SK-N-SH (cell line): ENCODE measurements around the gene UNC79. TPM values are rescaled to one million over a fixed set of nuclear protein-coding genes. Genes with fewer than 3 reads are reported as not detected.

Source experiments
- CTCF ChIA-PET: fragments of 300-600, 350-600 bp; formaldehyde crosslinking; extraction: SDS; loops from one replicate; lab custom pipeline; 2021; lab: Yijun Ruan, JAX
- POLR2A ChIA-PET: fragments of 350-600 bp; sonication (Branson Sonifier 250); formaldehyde crosslinking; extraction: SDS; loops from one replicate; lab custom pipeline; 2020; ENCODE audit warnings: antibody characterized with exemption, inconsistent platforms; lab: Yijun Ruan, JAX
- DNase-seq: peaks from one replicate; pipeline ENCODE4 v3.0.0; 2012
- H2AFZ ChIP-seq: fragments of 200-600 bp; sonication (generic); 2 replicates; pipeline ENCODE4 v1.8.1; 2016; ENCODE audit warnings: antibody characterized with exemption, mild to moderate bottlenecking, low read depth
- H3F3A ChIP-seq: fragments of 200-600 bp; sonication (generic); replicated peaks from 2 replicates; pipeline ENCODE3; 2016; ENCODE audit warnings: antibody characterized with exemption, mild to moderate bottlenecking; ENCODE audit not compliant: insufficient read depth
- H3K27ac ChIP-seq, 2 experiments: fragments of 200-500 bp in 1 of 2; fragments of 200-600 bp in 1 of 2; sonication (Bioruptor generic) in 1 of 2; sonication (generic), shearing (Covaris generic) in 1 of 2; 2 replicates each; pipeline versions ENCODE4 v1.5.1 to v1.6.1; 2014 to 2016; ENCODE audit warnings: low read depth in 2 of 2, inconsistent platforms in 1 of 2, low read length in 1 of 2, mild to moderate bottlenecking in 1 of 2, mixed read lengths in 1 of 2
- H3K27me3 ChIP-seq: fragments of 200-600 bp; sonication (generic), shearing (Covaris generic); 2 replicates; pipeline ENCODE4 v1.6.1; 2016; ENCODE audit warnings: mixed run types; ENCODE audit not compliant: insufficient read depth
- H3K36me3 ChIP-seq, 2 experiments: fragments of 200-500 bp in 1 of 2; fragments of 200-600 bp in 1 of 2; sonication (Bioruptor generic) in 1 of 2; sonication (generic) in 1 of 2; replicated peaks in 1 of 2; 2 replicates each; pipeline versions ENCODE3 to v1.5.1; 2014 to 2016; ENCODE audit warnings: low read length in 1 of 2, mild to moderate bottlenecking in 1 of 2; ENCODE audit not compliant: insufficient read depth in 2 of 2, control insufficient read depth in 1 of 2
- H3K4me1 ChIP-seq, 2 experiments: fragments of 200-500 bp in 1 of 2; fragments of 200-600 bp in 1 of 2; sonication (Bioruptor generic) in 1 of 2; sonication (generic), shearing (Covaris generic) in 1 of 2; 2 replicates each; pipeline versions ENCODE4 v1.5.1 to v1.6.1; 2014 to 2016; ENCODE audit warnings: low read depth in 1 of 2, low read length in 1 of 2, mixed run types in 1 of 2; ENCODE audit not compliant: insufficient read depth in 2 of 2, control insufficient read depth in 1 of 2
- H3K4me2 ChIP-seq: fragments of 200-600 bp; sonication (generic), shearing (Covaris generic); 2 replicates; pipeline ENCODE4 v1.6.1; 2017; ENCODE audit warnings: mixed run types
- H3K4me3 ChIP-seq, 2 experiments: fragments of 200-500 bp in 1 of 2; fragments of 200-600 bp in 1 of 2; sonication (Bioruptor generic) in 1 of 2; sonication (generic), shearing (Covaris generic) in 1 of 2; 2 replicates each; pipeline versions ENCODE4 v1.5.1 to v1.8.1; 2014 to 2016; ENCODE audit warnings: low read depth in 2 of 2, inconsistent platforms in 1 of 2, low read length in 1 of 2, mild to moderate bottlenecking in 1 of 2, mixed read lengths in 1 of 2, moderate library complexity in 1 of 2
- H3K79me2 ChIP-seq: fragments of 200-600 bp; sonication (generic); 2 replicates; pipeline ENCODE4 v1.8.1; 2017; ENCODE audit warnings: mild to moderate bottlenecking; ENCODE audit not compliant: insufficient read depth
- H3K9ac ChIP-seq: fragments of 200-600 bp; sonication (generic); 2 replicates; pipeline ENCODE4 v1.6.1; 2017; ENCODE audit warnings: mixed run types
- H3K9me2 ChIP-seq: fragments of 200-600 bp; sonication (generic); 2 replicates; pipeline ENCODE4 v1.6.1; 2017; ENCODE audit warnings: mixed run types
- H3K9me3 ChIP-seq: fragments of 200-600 bp; sonication (generic); 2 replicates; pipeline ENCODE4 v1.6.1; 2017; ENCODE audit warnings: mixed run types, mild to moderate bottlenecking, moderate library complexity
- H4K20me1 ChIP-seq: fragments of 200-600 bp; sonication (generic); 2 replicates; pipeline ENCODE4 v1.6.1; 2017; ENCODE audit warnings: mild to moderate bottlenecking, mixed run types; ENCODE audit not compliant: insufficient read depth
- EP300 ChIP-seq, 2 experiments: IDR thresholded peaks; 2 replicates each; pipeline versions ENCODE4 v1.4.0 to v1.6.1; 2012; ENCODE audit warnings: borderline replicate concordance in 1 of 2, low read depth in 1 of 2, low read length in 1 of 2
- EZH2phosphoT487 ChIP-seq: fragments of 200-600 bp; sonication (generic); IDR thresholded peaks from 2 replicates; pipeline ENCODE4 v1.6.1; 2017; ENCODE audit warnings: low read depth, mixed run types, mild to moderate bottlenecking, antibody characterized with exemption, moderate library complexity, borderline replicate concordance
- FOXJ3 ChIP-seq: sonication (generic); formaldehyde crosslinking; IDR thresholded peaks from 2 replicates; pipeline ENCODE4 v1.5.1; 2020; ENCODE audit warnings: mild to moderate bottlenecking, missing genetic modification reagents
- FOXM1 ChIP-seq: IDR thresholded peaks from 2 replicates; pipeline ENCODE4 v1.4.0; 2012; ENCODE audit warnings: low read depth, mild to moderate bottlenecking
- GABPA ChIP-seq: IDR thresholded peaks from 2 replicates; pipeline ENCODE4 v1.4.0; 2012; ENCODE audit warnings: low read depth, mild to moderate bottlenecking
- JUND ChIP-seq: IDR thresholded peaks from 2 replicates; pipeline ENCODE4 v1.4.0; 2012
- MAX ChIP-seq: IDR thresholded peaks from 2 replicates; pipeline ENCODE4 v1.4.0; 2012; ENCODE audit warnings: low read depth
- MEF2A ChIP-seq: IDR thresholded peaks from 2 replicates; pipeline ENCODE4 v1.4.0; 2012; ENCODE audit warnings: low read depth, borderline replicate concordance
- MXI1 ChIP-seq: IDR thresholded peaks from 2 replicates; pipeline ENCODE4 v1.6.1; 2012; ENCODE audit warnings: mild to moderate bottlenecking, low read depth, low read length, improper control_type of control experiment
- NFIC ChIP-seq: IDR thresholded peaks from 2 replicates; pipeline ENCODE4 v1.4.0; 2012; ENCODE audit warnings: borderline replicate concordance
- POLR2AphosphoS5 ChIP-seq: IDR thresholded peaks from 2 replicates; pipeline ENCODE4 v1.6.1; 2012; ENCODE audit warnings: low read depth, low read length
- RAD21 ChIP-seq: IDR thresholded peaks from 2 replicates; pipeline ENCODE4 v1.6.1; 2012; ENCODE audit warnings: mild to moderate bottlenecking, low read length
- RCOR1 ChIP-seq: fragments of 150-350 bp; IDR thresholded peaks from 2 replicates; pipeline ENCODE4 v1.6.1; 2017; ENCODE audit warnings: antibody characterized with exemption, low read length
- RFX5 ChIP-seq: IDR thresholded peaks from 2 replicates; pipeline ENCODE4 v1.6.1; 2012; ENCODE audit warnings: mild to moderate bottlenecking, improper control_type of control experiment, low read length
- SMC3 ChIP-seq: IDR thresholded peaks from 2 replicates; pipeline ENCODE4 v1.6.1; 2012; ENCODE audit warnings: low read depth, low read length, improper control_type of control experiment
- TAF1 ChIP-seq: IDR thresholded peaks from 2 replicates; pipeline ENCODE4 v1.6.1; 2012; ENCODE audit warnings: low read depth, mild to moderate bottlenecking, low read length, moderate library complexity, borderline replicate concordance
- TCF12 ChIP-seq: IDR thresholded peaks from 2 replicates; pipeline ENCODE4 v1.4.0; 2012
- TEAD4 ChIP-seq: IDR thresholded peaks from 2 replicates; pipeline ENCODE4 v1.4.0; 2012; ENCODE audit warnings: mild to moderate bottlenecking, borderline replicate concordance; ENCODE audit not compliant: insufficient read depth
- YY1 ChIP-seq: IDR thresholded peaks from 2 replicates; pipeline ENCODE4 v1.4.0; 2012; ENCODE audit warnings: low read depth, mild to moderate bottlenecking
- WGBS: methylation state at CpG from one replicate; pipeline ENCODE4 v1.1.6; 2017; ENCODE audit warnings: low lambda C conversion rate; 5-methylcytosine and 5-hydroxymethylcytosine counted together
- polyA plus RNA-seq, 3 experiments: library from polyadenylated mRNA; depleted of rRNA; stranded (reverse); fragments of >200 nt; gene quantifications; 2 replicates each; pipeline ENCODE4 v1.2.3, GENCODE V29; 2012
- TF ChIP-seq, protein P1 (sequence below): IDR thresholded peaks from 2 replicates; pipeline ENCODE4 v1.4.0; 2012; ENCODE audit warnings: low read depth, borderline replicate concordance
- TF ChIP-seq, protein P2 (sequence below): fragments of 150-350 bp; IDR thresholded peaks from 2 replicates; pipeline ENCODE4 v1.6.1; 2016; ENCODE audit warnings: mild to moderate bottlenecking, low read depth, low read length
- TF ChIP-seq, protein P3 (sequence below): IDR thresholded peaks from 2 replicates; pipeline ENCODE4; 2012

Gene UNC79
- polyA plus RNA-seq, 1 of the 3 experiments (the other 2 are of a cell fraction): 0.10 TPM

DNA sequence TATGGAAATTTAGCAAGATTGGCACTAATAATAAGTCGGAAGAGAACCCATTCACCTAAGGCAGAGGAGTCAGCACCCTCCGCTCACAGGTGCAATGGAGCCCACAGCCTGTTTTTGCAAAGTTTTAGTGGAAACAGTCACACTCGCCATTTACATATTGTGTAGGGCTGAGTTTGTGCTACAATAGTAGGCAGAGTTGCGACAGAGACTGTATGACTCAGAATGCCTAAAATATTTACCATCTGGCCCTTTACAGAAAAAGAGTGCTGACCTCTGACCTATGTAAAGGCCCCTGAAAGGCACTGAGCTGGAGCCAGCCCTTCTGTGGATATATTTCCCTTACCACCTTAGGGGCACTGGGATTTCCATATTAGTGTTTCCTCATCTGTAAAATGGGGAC, 278.5 kb downstream of the UNC79 start:
- H3K9me2 ChIP-seq: no peaks in the 10 kb centered on the region
- ChIA-PET CTCF (interaction anchor here (0.9 to 1.8 kb wide), 2 partner anchors 37 to 54 kb away, joined by 3 to 5 read pairs (median 3); no protein-coding TSS in a partner anchor), POLR2A (no interaction called here)
- H3K36me3 ChIP-seq: no peaks in the 10 kb centered on the region
- no peaks in the 10 kb centered on the region for H3K9me3 ChIP-seq
- no peak overlapping the region for H3K9ac ChIP-seq
- peaks cover 0 to 3% of the 10 kb centered on the region in 2 experiments; a peak in 1 of 4 replicates for H3K4me1 ChIP-seq
- 33% methylated on average over 4 of the region's 4 CpGs for WGBS
- no peaks in the 10 kb centered on the region for H3K79me2 ChIP-seq
- H3K27ac ChIP-seq: no peak overlapping the region
- H4K20me1 ChIP-seq: no peaks in the 10 kb centered on the region
- DNase-seq: no peak
- H2AFZ ChIP-seq: no peak overlapping the region
- H3K4me2 ChIP-seq: no peak overlapping the region
- H3K27me3 ChIP-seq: no peaks in the 10 kb centered on the region
- H3K4me3 ChIP-seq: no peak overlapping the region
- TF ChIP-seq RAD21 (no peak), POLR2AphosphoS5 (no peak), EP300 (IDR thresholded peaks at IDR 0.05; ENCODE audit: borderline replicate concordance in 1 of 2, low read depth in 1 of 2, low read length in 1 of 2) (no peak), TAF1 (no peak), JUND (no peak), NFIC (no peak), MXI1 (no peak), MEF2A (no peak), YY1 (no peak), MAX (no peak), FOXJ3 (CRISPR knock-in tag) (no peak), GABPA (no peak)
- TF ChIP-seq, protein P1, sequence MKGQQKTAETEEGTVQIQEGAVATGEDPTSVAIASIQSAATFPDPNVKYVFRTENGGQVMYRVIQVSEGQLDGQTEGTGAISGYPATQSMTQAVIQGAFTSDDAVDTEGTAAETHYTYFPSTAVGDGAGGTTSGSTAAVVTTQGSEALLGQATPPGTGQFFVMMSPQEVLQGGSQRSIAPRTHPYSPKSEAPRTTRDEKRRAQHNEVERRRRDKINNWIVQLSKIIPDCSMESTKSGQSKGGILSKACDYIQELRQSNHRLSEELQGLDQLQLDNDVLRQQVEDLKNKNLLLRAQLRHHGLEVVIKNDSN: no peak
- H3F3A ChIP-seq: no peaks in the 10 kb centered on the region

GRCh38 chr14:93712079-93712837, 281.5 kb downstream of the UNC79 start:
- Histone ChIP-seq H3K79me2 (no peaks in the 10 kb centered on the region), H3K4me1 (peaks cover 0 to 9% of the 10 kb centered on the region in 2 experiments; a peak in 1 of 4 replicates), H2AFZ (no peak overlapping the region), H3K9me3 (no peaks in the 10 kb centered on the region), H3K27ac (no peak overlapping the region), H3K27me3 (no peaks in the 10 kb centered on the region), H3K9me2 (no peaks in the 10 kb centered on the region), H3F3A (no peaks in the 10 kb centered on the region), H3K4me3 (no peak overlapping the region), H3K36me3 (no peaks in the 10 kb centered on the region), H3K9ac (no peak overlapping the region), H4K20me1 (no peaks in the 10 kb centered on the region), H3K4me2 (no peak overlapping the region)
- ChIA-PET POLR2A (no interaction called here), CTCF (interaction anchor here (0.9 to 1.9 kb wide), 5 partner anchors 9 to 185 kb away, joined by 3 to 5 read pairs (median 4); partner anchors contain the start of gene PRIMA1)
- 28% methylated on average over 9 of the region's 9 CpGs for WGBS
- DNase-seq: peak; percentile 23
- TF ChIP-seq, protein P2, sequence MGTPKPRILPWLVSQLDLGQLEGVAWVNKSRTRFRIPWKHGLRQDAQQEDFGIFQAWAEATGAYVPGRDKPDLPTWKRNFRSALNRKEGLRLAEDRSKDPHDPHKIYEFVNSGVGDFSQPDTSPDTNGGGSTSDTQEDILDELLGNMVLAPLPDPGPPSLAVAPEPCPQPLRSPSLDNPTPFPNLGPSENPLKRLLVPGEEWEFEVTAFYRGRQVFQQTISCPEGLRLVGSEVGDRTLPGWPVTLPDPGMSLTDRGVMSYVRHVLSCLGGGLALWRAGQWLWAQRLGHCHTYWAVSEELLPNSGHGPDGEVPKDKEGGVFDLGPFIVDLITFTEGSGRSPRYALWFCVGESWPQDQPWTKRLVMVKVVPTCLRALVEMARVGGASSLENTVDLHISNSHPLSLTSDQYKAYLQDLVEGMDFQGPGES: no peak
- TF ChIP-seq, protein P3, sequence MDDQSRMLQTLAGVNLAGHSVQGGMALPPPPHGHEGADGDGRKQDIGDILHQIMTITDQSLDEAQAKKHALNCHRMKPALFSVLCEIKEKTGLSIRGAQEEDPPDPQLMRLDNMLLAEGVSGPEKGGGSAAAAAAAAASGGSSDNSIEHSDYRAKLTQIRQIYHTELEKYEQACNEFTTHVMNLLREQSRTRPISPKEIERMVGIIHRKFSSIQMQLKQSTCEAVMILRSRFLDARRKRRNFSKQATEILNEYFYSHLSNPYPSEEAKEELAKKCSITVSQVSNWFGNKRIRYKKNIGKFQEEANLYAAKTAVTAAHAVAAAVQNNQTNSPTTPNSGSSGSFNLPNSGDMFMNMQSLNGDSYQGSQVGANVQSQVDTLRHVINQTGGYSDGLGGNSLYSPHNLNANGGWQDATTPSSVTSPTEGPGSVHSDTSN: no peak
- TF ChIP-seq TEAD4: no peak
- TF ChIP-seq, protein P1: no peak
- no peak for TF ChIP-seq FOXM1
- TF ChIP-seq TCF12: no peak
- no peak for TF ChIP-seq GABPA
- TF ChIP-seq MAX: no peak
- TF ChIP-seq TAF1: no peak
- TF ChIP-seq RFX5: no peak
- TF ChIP-seq SMC3: no peak
- TF ChIP-seq JUND: no peak
- no peak for TF ChIP-seq RCOR1
- no peak for TF ChIP-seq EZH2phosphoT487
- TF ChIP-seq POLR2AphosphoS5: no peak
